Liver (tissue), 9 donors: ENCODE measurements around the gene OR52I2. TPM values are rescaled to one million over a fixed set of nuclear protein-coding genes. Genes with fewer than 3 reads are reported as not detected.

Experiments used
- DNase-seq: peaks from one replicate; pipeline ENCODE4 v3.0.0-alpha.2; 2017; ENCODE audit warnings: low spot score
- H3K27ac ChIP-seq, 2 donors: one replicate each; pipeline ENCODE4 v1.7.0; 2013; ENCODE audit warnings: inconsistent platforms in 2 of 2, low read length in 2 of 2, control low read depth in 1 of 2, low read depth in 1 of 2, mild to moderate bottlenecking in 1 of 2
- H3K27me3 ChIP-seq, 4 donors: one replicate each; pipeline versions ENCODE4 v1.6.1 to v1.7.0; 2013; ENCODE audit warnings: low read length in 3 of 4, inconsistent platforms in 1 of 4, mild to moderate bottlenecking in 1 of 4, moderate library complexity in 1 of 4; ENCODE audit not compliant: control insufficient read depth in 4 of 4, insufficient read depth in 4 of 4
- H3K36me3 ChIP-seq, 4 donors: one replicate each; pipeline versions ENCODE4 v1.6.1 to v1.7.0; 2013; ENCODE audit warnings: low read length in 3 of 4, mild to moderate bottlenecking in 3 of 4, low read depth in 1 of 4, moderate library complexity in 1 of 4; ENCODE audit not compliant: control insufficient read depth in 4 of 4, insufficient read depth in 3 of 4
- H3K4me1 ChIP-seq, 4 donors: one replicate each; pipeline versions ENCODE4 v1.6.1 to v1.7.0; 2013; ENCODE audit warnings: low read length in 3 of 4, mild to moderate bottlenecking in 3 of 4, moderate library complexity in 1 of 4; ENCODE audit not compliant: control insufficient read depth in 4 of 4, insufficient read depth in 4 of 4
- H3K4me3 ChIP-seq, 3 donors: one replicate each; pipeline versions ENCODE4 v1.6.1 to v1.7.0; 2013; ENCODE audit warnings: low read length in 3 of 3, control low read depth in 1 of 3, low read depth in 1 of 3, mild to moderate bottlenecking in 1 of 3
- H3K9ac ChIP-seq, 2 donors: one replicate each; pipeline ENCODE4 v1.7.0; 2013; ENCODE audit warnings: low read length in 2 of 2, mild to moderate bottlenecking in 2 of 2, moderate library complexity in 2 of 2, control low read depth in 1 of 2, low read depth in 1 of 2
- H3K9me3 ChIP-seq, 4 donors: one replicate each; pipeline versions ENCODE4 v1.6.1 to v1.7.0; 2013; ENCODE audit warnings: low read length in 3 of 4; ENCODE audit not compliant: control insufficient read depth in 4 of 4
- ATF3 ChIP-seq: IDR thresholded peaks from 2 replicates; pipeline ENCODE4 v1.6.1; 2016; ENCODE audit warnings: antibody characterized with exemption
- CTCF ChIP-seq: fragments of 150-350 bp; IDR thresholded peaks from 2 replicates; pipeline ENCODE4 v1.5.1; 2017; ENCODE audit warnings: improper control_type of control experiment, low read depth, low read length; ENCODE audit not compliant: missing input control
- EGR1 ChIP-seq, 2 donors: IDR thresholded peaks; 2 replicates each; pipeline ENCODE4 v1.6.1; 2016 to 2018; ENCODE audit warnings: antibody characterized with exemption in 2 of 2, low read depth in 2 of 2
- FOXA1 ChIP-seq: IDR thresholded peaks from 2 replicates; pipeline ENCODE4 v1.6.1; 2016; ENCODE audit warnings: antibody characterized with exemption
- FOXA2 ChIP-seq: IDR thresholded peaks from 2 replicates; pipeline ENCODE4 v1.6.1; 2016; ENCODE audit warnings: antibody characterized with exemption
- GABPA ChIP-seq, 2 donors: IDR thresholded peaks in 1 of 2; conservative IDR thresholded peaks in 1 of 2; 2 replicates each; pipeline ENCODE4 v1.6.1; 2016; ENCODE audit warnings: antibody characterized with exemption in 2 of 2, mild to moderate bottlenecking in 1 of 2, moderate library complexity in 1 of 2
- HNF4A ChIP-seq, 2 donors: conservative IDR thresholded peaks; 2 replicates each; pipeline ENCODE4 v1.6.1; 2016; ENCODE audit warnings: antibody characterized with exemption in 2 of 2, mild to moderate bottlenecking in 2 of 2
- HNF4G ChIP-seq: IDR thresholded peaks from 2 replicates; pipeline ENCODE4 v1.6.1; 2016; ENCODE audit warnings: antibody characterized with exemption
- JUND ChIP-seq, 2 donors: IDR thresholded peaks; 2 replicates each; pipeline ENCODE4 v1.6.1; 2016; ENCODE audit warnings: antibody characterized with exemption in 2 of 2
- NR2F2 ChIP-seq: IDR thresholded peaks from 2 replicates; pipeline ENCODE4 v1.6.1; 2016; ENCODE audit warnings: antibody characterized with exemption
- RAD21 ChIP-seq, 2 donors: IDR thresholded peaks; 2 replicates each; pipeline ENCODE4 v1.6.1; 2016; ENCODE audit warnings: antibody characterized with exemption in 2 of 2, mild to moderate bottlenecking in 2 of 2
- RXRA ChIP-seq, 2 donors: IDR thresholded peaks; 2 replicates each; pipeline ENCODE4 v1.6.1; 2017 to 2018; ENCODE audit warnings: antibody characterized with exemption in 2 of 2, mild to moderate bottlenecking in 1 of 2
- SP1 ChIP-seq: IDR thresholded peaks from 2 replicates; pipeline ENCODE4 v1.6.1; 2018; ENCODE audit warnings: antibody characterized with exemption, mild to moderate bottlenecking
- TAF1 ChIP-seq: conservative IDR thresholded peaks from 2 replicates; pipeline ENCODE4 v1.6.1; 2016; ENCODE audit warnings: antibody characterized with exemption, mild to moderate bottlenecking
- YY1 ChIP-seq: IDR thresholded peaks from 2 replicates; pipeline ENCODE4 v1.6.1; 2016; ENCODE audit warnings: antibody characterized with exemption, mild to moderate bottlenecking
- ZBTB33 ChIP-seq: IDR thresholded peaks from 2 replicates; pipeline ENCODE4 v1.6.1; 2016; ENCODE audit warnings: antibody characterized with exemption
- WGBS: extraction: QIAGEN DNeasy Blood & Tissue Kit; methylation state at CpG from one replicate; pipeline ENCODE4 v1.1.7; 2013; 5-methylcytosine and 5-hydroxymethylcytosine counted together
- polyA plus RNA-seq, 2 donors: library from polyadenylated mRNA; stranded (reverse) in 1 of 2; unstranded in 1 of 2; fragments of 200-250 nt in 1 of 2; fragments of >200 nt in 1 of 2; fragmentation: Nextera tagmentation in 1 of 2; extraction: Ambion mirVana in 1 of 2; gene quantifications; one replicate each; pipeline versions ENCODE4 v1.2.1 to v1.2.3, GENCODE V29; 2013 to 2015
- total RNA-seq, 2 donors: library from RNA; depleted of rRNA; stranded (reverse); fragments of >200 nt; gene quantifications; one replicate each; pipeline ENCODE4 v1.2.3, GENCODE V29; 2014
- TF ChIP-seq, protein P1 (sequence below): IDR thresholded peaks from 2 replicates; pipeline ENCODE4 v1.6.1; 2016; ENCODE audit warnings: antibody characterized with exemption, mild to moderate bottlenecking
- TF ChIP-seq, protein P2 (sequence below): IDR thresholded peaks from 2 replicates; pipeline ENCODE4 v1.6.1; 2016; ENCODE audit warnings: antibody characterized with exemption
- donor health status: healthy.
- donor health status: healthy.
- donor health status: healthy.
- donor health status: healthy.
- donor health status: healthy.

The OR52I2 gene
- total and polyA plus RNA-seq, 4 donors: under 0.01 TPM; not detected in 3

- Histone ChIP-seq H3K4me1 (peaks cover 0 to 12% (median 4%) of the 10 kb centered on the region in 4 donors), H3K9ac (peak within 1 kb of the TSS; percentile 50 to 76), H3K27me3 (no peaks in the 10 kb centered on the region), H3K9me3 (no peaks in the 10 kb centered on the region), H3K27ac (peak within 1 kb of the TSS; percentile 81 to 85), H3K4me3 (peak within 1 kb of the TSS; percentile 79 to 91 (median 87)), H3K36me3 (peaks cover 0 to 14% (median 5%) of the 10 kb centered on the region in 4 donors)
- DNase-seq: peak; percentile 92
- 4% methylated on average over 43 of the region's 43 CpGs for WGBS
- TF ChIP-seq, protein P1, sequence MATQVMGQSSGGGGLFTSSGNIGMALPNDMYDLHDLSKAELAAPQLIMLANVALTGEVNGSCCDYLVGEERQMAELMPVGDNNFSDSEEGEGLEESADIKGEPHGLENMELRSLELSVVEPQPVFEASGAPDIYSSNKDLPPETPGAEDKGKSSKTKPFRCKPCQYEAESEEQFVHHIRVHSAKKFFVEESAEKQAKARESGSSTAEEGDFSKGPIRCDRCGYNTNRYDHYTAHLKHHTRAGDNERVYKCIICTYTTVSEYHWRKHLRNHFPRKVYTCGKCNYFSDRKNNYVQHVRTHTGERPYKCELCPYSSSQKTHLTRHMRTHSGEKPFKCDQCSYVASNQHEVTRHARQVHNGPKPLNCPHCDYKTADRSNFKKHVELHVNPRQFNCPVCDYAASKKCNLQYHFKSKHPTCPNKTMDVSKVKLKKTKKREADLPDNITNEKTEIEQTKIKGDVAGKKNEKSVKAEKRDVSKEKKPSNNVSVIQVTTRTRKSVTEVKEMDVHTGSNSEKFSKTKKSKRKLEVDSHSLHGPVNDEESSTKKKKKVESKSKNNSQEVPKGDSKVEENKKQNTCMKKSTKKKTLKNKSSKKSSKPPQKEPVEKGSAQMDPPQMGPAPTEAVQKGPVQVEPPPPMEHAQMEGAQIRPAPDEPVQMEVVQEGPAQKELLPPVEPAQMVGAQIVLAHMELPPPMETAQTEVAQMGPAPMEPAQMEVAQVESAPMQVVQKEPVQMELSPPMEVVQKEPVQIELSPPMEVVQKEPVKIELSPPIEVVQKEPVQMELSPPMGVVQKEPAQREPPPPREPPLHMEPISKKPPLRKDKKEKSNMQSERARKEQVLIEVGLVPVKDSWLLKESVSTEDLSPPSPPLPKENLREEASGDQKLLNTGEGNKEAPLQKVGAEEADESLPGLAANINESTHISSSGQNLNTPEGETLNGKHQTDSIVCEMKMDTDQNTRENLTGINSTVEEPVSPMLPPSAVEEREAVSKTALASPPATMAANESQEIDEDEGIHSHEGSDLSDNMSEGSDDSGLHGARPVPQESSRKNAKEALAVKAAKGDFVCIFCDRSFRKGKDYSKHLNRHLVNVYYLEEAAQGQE: peak; percentile 85
- no peak for TF ChIP-seq NR2F2
- no peak for TF ChIP-seq CTCF
- peak in 1 of 2 donors; percentile 42 for TF ChIP-seq GABPA (IDR thresholded peaks at IDR 0.05 in 1 of 2, conservative IDR thresholded peaks at IDR 0.05 in 1 of 2)
- peak; percentile 61 for TF ChIP-seq YY1
- peak in 1 of 2 donors; percentile 10 for TF ChIP-seq JUND (IDR thresholded peaks at IDR 0.05)
- no peak for TF ChIP-seq ZBTB33
- peak; percentile 65 for TF ChIP-seq TAF1
- TF ChIP-seq FOXA1: no peak
- peak in 1 of 2 donors; percentile 34 for TF ChIP-seq RXRA (IDR thresholded peaks at IDR 0.05)
- peak; percentile 7 to 18 for TF ChIP-seq HNF4A (conservative IDR thresholded peaks at IDR 0.05)
- TF ChIP-seq RAD21 (IDR thresholded peaks at IDR 0.05): peak; percentile 16 to 19
- peak in 1 of 2 donors; percentile 8 for TF ChIP-seq EGR1 (IDR thresholded peaks at IDR 0.05; ENCODE audit: low read depth in 2 of 2)
- TF ChIP-seq HNF4G: no peak
- peak; percentile 92 for TF ChIP-seq SP1
- no peak for TF ChIP-seq ATF3
- TF ChIP-seq, protein P2, sequence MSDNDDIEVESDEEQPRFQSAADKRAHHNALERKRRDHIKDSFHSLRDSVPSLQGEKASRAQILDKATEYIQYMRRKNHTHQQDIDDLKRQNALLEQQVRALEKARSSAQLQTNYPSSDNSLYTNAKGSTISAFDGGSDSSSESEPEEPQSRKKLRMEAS: peak; percentile 31
- TF ChIP-seq FOXA2: no peak
Observed at GRCh38 chr11:4607781-4608666, 26.5 kb downstream of the OR52I2 start, which contains the start of gene TRIM68. TSS of gene TRIM68 (minus strand) at chr11:4608231. CDS start at chr11:4605504, 2,727 bp downstream.
